GM19468 (cell line): ENCODE measurements around the gene IFIT3.
"Not testable (repeated sequence)": the region's sequence is repeated elsewhere in the genome, so short reads cannot be mapped to it uniquely, and the experiment has no call there.

Source experiments
- ATAC-seq: cut with Tn5 transposase; IDR thresholded peaks from one replicate; pipeline ENCODE4 v1.9.1; 2021; ENCODE audit warnings: mild to moderate bottlenecking, moderate library complexity, moderate number of reproducible peaks; ENCODE audit not compliant: unreplicated experiment; ENCODE audit errors: extremely low read depth

Gene IFIT3, protein sequence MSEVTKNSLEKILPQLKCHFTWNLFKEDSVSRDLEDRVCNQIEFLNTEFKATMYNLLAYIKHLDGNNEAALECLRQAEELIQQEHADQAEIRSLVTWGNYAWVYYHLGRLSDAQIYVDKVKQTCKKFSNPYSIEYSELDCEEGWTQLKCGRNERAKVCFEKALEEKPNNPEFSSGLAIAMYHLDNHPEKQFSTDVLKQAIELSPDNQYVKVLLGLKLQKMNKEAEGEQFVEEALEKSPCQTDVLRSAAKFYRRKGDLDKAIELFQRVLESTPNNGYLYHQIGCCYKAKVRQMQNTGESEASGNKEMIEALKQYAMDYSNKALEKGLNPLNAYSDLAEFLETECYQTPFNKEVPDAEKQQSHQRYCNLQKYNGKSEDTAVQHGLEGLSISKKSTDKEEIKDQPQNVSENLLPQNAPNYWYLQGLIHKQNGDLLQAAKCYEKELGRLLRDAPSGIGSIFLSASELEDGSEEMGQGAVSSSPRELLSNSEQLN

DNA sequence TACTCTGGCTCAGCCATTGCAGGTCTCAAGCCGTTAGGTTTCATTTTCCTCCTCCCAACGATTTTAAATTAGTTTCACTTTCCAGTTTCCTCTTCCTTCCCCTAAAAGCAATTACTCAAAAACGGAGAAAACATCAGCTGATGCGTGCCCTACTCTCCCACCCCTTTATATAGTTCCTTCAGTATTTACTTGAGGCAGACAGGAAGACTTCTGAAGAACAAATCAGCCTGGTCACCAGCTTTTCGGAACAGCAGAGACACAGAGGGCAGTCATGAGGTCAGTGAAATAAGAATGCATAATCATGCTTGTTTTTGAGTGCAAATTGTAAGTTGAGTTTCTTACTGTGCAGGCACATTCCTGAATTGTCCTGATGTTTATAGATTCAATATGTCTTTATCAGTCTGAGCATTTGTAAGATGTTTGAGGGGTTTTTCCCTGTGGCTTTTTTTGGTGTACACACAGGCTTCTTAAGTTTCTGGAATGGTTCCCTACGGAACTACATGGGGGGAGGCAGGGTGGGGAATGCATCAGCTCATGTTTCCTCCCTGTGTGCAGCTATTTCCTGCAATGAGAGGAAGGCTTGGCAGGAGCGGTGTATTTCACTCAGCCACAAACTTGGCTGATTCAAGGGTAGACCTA, at the start of gene IFIT3:
Gene IFIT3 (plus strand): TSS at position 195 of the 639 bp plus-strand sequence. CDS start 77 bp downstream, at position 272.
- ATAC-seq = no peak

DNA sequence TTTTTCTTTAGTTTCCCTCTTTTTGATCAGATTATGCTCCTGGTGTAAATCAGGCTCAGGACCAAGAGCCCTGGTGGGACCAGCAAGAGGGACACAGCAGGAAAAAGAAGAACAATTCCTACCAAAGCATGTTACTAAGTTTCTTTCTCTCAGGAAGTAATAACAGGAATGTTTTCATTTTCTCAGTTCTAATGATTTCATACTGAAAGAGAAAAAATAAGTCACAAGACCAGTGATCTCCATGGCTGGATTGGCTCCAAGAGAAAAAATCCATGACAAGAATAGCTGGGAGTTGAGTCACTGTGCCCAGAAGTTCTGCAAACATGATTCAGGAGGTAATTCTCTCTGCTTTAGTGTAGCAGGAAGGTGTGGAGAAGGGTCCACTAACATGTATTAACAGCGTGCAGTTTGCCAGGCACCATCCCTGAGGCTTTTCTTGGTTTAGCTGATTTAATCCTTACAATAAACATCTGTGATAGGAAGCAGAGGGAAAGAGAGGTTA, 49.7 kb upstream of the IFIT3 start:
- no peak for ATAC-seq

DNA sequence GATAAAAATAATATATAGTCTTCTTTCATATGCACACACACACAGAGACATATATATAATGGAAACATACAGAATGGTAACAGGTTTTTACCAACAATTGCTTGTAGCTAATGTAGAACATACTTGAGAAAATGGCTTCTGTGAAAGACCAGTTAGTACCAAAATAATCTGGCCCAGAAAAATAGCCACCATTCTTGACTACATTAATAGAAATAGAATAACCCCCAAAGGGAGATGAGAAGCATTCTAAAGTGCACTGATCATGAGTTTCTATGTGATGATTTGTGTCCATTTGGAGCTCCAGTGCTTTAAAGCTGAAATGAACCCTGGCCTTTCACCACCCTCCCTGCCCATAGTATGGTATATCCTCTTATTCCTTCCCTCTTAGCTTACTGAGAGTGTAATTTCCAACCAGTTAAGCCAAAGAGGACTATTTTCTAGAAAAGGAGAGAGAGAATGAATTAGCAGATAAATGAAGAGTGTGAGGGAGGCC, 48.9 kb upstream of the IFIT3 start:
- no peak for ATAC-seq

DNA sequence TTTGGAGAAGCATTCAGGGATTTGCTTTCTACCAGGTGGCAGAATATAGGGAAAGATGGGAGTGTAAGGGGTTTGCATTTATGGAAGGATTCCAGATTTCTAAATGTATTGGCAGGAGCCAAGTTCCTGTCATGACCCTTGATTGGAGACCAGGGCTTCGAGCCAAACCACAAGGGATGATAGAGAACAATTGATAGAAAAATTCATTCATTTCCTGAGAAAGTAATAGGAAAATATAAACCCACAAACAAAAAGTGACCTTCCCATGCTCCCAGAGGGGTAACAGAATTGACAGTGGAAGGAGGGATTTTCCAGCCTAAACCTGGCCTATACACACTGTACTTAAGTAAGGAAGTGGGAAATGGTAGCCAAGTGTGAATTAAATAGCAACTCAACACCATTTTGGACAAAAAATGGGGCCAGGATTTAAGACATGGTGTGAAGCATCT, 48.4 kb upstream of the IFIT3 start:
- ATAC-seq = no peak

DNA sequence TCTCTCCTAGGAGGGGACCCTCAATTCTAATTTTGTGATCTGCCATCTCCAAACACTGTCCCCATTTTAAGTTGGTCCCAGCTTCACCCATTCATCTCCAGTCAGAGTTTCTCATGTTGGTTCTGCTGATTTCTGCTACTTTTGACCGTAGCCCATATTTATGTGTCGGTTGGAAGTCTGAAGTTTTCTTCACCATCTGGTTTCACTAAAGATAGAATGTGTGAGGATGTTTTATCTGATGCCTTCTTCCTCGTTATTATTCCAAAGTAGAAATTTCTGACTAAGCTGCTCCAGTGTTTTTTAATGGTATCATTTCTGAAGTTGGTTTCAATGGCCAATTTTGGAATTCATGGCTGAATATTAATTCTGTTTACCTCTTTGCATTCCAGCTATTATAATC, 47.3 kb upstream of the IFIT3 start:
- ATAC-seq = no peak

DNA sequence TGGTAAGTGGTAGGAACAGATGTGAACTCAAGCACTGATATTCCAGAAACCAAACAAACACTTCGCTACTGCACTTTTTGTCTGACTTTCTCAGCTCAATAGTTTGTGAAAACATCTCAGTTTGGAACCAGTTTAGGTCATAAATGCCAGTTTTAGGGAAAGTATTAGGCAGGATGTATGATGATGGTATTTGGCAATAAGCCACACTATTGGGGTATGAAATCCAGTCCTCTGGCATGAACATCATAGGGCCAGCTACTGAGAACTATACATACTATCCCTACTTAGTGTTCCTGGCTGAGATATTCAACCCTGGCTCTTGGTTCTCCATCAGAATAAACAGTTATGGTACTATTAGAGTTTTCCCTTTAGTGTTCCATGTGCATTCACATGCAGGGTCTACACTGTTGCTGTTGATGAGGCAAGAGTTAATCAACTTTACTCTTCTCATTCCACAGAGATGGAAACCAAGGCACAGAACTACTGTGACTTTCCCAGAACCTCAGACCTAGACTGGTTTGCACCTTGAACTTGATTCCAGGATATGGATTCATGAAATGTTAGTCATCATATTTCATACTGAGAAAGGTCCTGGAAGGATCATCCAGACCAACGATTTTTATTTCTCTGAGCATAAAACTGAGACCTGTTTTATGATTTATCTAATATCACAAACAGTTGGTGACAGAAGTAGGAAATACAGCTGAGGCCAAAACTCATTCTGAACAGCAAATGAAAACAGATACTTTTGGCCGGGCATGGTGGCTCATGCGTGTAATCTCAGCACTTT, 46.0 kb upstream of the IFIT3 start:
- no peak for ATAC-seq

DNA sequence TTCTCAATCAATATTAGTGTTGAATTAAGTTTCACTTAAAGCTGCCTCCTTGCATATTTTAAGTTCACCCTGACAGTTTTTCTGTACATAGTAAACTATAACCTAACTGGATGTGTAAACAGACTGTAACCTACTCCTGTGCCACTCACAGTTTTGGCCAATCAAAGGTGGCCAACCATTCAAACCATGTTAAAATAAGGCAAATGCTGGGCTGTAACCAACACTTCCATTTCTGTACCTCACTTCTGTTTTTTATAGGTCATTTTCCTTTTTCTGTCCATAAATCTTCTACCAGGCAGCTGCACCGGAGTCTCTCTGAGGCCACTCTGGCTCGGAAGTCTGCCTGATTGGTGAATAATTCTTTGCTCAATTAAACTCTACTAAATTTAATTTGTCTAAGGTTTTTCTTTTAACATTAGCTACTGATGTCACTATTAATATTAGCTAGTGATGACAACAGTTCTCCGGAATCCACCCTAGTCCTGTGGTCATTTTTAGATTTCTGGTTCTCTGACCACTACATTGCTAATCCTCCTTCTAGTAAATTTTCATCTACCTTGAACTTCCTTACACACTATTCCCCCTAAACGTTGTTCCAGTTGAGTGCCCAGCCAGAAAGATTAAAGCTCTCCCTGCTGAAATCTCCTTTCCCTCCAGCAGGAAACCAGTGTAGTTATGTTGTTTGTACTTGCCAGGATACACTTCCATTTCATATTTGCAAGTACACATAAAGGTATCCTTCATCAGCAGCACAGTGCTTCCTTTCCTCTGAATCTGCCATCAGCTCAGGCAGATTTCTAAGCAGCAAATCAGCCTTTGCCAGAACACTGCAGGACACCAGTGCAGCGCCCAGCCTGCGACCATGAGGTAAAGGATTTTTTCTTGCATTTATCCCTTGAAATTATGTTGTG, 44.5 kb upstream of the IFIT3 start:
- no peak for ATAC-seq

DNA sequence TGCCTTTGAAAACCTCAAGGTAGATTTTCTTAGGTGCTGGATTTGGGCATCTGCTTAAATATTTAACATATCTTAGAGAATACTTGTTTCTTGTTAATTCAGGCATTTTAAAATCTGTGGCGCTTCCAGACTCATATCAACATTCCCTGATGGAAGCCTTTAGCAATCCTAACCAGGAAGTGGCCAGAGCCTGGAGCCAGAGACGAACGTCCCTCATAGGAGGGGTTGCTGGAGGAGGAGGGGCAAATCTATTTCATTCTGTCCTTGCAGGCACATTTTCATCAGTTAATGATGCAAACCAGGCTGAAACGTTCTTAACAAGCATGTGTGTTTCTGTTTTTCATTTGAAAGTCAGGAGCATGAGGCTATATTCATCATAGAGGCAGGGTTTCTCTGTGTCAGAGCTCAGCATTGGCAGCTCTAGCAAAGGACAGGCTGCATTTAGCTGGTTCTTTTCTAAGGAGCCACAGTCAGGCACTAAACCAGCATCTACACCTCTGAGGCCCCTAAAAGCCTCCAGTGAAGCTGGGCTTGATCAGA, 43.8 kb upstream of the IFIT3 start:
- no peak for ATAC-seq

DNA sequence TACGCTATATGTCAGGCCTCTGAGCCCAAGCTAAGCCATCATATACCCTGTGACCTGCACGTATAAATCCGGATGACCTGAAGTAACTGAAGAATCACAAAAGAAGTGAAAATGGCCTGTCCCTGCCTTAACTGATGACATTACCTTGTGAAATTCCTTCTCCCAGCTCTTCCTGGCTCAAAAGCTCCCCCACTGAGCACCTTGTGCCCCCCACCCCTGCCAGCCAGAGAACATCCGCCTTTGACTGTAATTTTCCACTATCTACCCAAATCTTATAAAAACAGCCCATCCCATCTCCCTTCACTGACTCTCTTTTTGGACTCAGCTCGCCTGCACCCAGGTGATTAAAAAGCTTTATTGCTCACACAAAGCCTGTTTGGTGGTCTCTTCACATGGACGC, 43.1 kb upstream of the IFIT3 start:
- ATAC-seq = not testable (repeated sequence)

DNA sequence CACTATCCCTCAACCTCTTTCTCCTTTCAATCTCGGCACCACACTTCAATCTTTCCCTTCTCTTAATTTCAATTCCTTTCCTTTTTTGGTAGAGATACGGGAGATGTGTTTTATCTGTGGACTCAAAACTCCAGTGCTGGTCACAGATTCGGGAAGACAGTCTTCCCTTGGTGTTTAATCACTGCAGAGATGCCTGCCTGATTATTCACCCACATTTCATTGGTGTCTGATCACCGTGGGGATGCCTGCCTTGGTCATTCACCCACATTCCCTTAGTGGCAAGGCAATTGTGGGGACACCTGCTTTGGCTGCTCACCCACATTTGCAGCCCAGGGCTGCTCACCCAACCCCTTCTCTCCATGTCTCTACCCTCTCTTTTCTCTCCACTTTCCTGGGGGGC, 42.5 kb upstream of the IFIT3 start:
- not testable (repeated sequence) for ATAC-seq

DNA sequence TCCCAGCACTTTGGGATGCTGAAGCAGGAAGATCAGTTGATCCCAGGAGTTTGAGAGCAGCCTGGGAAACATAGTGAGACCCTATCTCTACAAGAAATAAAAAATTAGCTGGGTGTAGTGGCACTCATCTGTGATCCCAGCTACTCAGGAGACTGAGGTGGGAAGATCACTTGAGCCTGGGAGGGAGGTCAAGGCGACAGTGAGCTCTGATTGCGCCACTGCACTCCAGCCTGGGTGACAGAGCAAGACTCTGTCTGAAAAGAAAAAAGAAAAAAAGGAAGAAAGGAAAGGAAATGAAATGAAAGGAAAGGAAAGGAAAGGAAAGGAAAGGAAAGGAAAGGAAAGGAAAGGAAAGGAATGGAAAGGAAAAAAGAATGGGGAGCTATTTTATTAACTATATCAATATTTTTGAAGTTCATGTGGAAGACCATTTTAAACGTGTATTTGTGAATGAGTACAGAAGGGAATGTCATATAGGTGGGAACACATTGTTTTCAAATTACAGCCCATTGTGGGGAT, 33.0 kb upstream of the IFIT3 start:
- no peak for ATAC-seq

DNA sequence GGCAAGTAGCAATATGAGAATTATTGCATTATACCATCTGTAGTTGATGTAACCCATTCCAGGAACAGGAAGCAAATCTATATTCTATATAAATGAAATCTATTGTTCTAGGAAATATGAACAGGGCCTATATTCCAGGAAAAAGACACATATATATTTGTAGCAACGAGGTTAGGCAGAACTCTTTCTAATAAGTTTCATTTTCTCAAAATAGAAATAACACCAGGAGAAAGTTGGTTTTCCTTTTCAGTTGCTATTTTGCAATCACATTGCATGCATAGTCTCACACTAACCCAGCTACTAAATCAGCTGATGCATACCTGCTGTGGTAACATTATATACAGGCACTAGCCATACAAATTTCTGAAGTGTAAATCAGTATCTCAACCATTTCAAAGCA, 32.2 kb upstream of the IFIT3 start:
- no peak for ATAC-seq

DNA sequence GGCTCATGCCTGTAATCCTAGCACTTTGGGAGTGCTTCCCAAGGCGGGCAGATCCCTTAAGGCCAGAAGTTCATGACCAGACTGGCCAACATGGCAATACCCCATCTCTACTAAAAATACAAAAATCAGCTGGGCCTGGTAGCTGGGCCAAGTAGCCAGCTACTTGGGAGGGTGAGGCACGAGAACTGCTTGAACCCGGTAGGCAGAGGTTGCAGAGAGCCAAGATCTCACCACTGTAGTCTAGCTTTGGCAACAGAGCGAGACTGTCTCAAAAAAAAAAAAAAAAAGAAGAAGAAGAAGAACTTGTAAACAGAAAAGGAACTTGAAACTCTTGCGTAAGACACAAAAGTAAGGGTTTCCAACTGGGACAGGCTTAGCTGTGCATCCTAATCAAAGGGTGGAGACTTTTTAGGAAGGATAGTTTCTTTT, 31.6 kb upstream of the IFIT3 start:
- ATAC-seq = no peak

DNA sequence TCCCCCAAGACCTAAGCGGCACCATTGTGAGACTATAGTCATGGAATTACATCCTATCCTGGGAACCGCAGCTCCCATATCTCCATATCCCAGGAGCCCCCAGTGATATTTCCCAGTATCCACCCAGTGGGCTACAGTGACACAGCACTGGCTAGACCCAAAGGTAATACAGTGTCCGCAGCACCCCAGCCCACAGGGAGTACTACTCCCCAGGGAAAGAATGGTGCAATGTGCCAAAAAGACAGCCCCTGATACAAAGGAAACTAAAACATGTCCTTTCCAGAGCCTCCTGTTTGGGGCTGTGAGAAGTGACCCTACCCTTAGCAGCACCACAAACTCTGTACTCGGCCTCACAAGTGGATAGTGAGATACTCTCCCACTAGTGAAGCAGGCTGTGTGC, 30.4 kb upstream of the IFIT3 start:
- no peak for ATAC-seq

DNA sequence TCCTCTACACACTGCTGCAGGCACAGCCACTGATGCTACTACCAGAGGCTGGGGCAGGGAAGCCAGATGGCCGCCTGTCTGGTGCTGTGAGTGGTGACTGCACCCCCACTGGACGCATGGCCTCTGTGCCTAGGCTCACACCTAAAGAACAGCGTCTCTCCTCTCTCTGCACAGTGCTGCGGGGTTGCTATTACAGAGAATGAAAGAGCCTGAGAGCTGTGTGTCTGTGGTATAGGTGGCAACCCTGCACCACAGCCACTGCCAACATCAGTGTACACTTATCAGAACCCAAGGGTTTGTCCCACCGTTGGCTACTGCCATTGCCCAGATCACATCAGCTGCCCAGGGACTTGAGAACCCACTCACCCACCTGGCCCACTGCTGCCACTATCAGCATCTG, 30.0 kb upstream of the IFIT3 start:
- no peak for ATAC-seq

DNA sequence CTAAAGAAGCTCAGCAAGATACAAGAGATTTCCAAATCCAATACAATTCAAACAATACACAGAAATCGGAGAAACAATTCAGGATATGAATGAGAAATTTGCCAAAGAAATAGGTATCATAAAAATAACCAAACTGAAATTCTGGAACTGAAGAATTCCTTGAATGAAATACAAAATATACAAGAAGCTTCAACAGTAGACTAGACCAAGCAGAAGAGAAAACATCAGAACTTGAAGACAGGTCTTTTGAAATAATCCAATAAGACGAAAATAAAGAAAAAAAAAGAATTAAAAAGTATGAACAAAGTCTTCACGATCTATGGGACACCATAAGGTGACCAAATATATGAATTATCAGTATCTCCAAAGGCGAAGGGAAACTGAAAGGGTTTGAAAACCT, 28.8 kb upstream of the IFIT3 start:
- ATAC-seq = no peak

DNA sequence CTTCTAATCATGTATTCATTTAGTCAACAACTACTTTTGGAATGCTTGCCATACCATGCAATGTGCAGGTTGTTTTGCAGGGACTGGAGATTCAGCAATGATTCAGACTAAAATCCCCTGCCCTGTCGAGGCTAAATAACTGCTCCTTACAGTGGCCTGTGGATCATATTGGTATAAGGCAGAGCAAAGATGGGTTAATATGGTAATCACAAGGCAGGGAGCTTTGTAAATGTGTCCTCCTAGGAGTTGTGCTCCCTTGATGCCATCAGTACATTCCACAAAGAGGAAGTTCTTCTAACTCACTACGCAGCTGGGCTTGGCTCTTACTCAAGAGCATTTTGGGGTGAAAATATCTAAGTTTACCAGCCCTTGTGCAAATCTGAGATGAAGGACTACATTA, 26.6 kb upstream of the IFIT3 start:
- ATAC-seq = no peak

DNA sequence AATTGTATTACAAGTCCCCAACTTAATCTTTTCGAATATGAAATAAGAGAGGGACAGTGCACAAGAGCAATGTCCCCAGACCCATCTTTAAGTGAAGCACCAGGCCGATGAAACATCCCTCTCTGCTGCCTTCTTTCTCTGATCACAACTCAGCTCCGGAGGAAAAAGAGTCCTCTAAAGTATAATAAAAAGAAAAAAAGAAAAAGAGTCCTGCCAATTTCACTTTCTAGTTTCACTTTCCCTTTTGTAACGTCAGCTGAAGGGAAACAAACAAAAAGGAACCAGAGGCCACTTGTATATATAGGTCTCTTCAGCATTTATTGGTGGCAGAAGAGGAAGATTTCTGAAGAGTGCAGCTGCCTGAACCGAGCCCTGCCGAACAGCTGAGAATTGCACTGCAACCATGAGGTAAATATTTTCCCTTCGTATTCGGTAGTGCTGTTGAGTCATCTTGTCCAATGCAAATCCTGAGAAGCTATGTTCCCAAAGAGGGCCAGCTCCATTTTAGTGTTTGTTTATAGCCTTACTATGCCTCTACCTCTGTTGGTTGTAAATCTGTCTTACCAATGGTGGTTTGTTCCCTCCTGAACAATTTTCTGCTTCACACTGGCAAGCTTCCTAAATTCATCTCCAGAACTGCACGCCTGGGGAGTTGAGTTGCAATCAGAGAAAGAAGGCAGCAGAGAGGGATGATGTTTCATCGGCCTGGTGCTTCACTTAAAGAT, 25.9 kb upstream of the IFIT3 start, which contains the start of gene IFIT2:
Gene IFIT2 (plus strand): TSS at position 326 of the 725 bp plus-strand sequence. CDS start 78 bp downstream, at position 404.
- ATAC-seq = peak; percentile 50
